Gastroesophageal sphincter (tissue), 3 donors: ENCODE results near the gene ANKRD13D.

Experiments used
- POLR2AphosphoS5 ChIP-seq: sonication (generic); formaldehyde crosslinking; IDR thresholded peaks from one replicate; pipeline ENCODE4 v1.6.1; 2017; ENCODE audit warnings: antibody characterized with exemption
- TF ChIP-seq, protein P1 (sequence below), 4 experiments: fragments of 200-600 bp in 2 of 4; fragments of 450-650 bp in 2 of 4; sonication (generic) in 1 of 4; IDR thresholded peaks; one replicate each; pipeline ENCODE4 v1.5.1; 2017 to 2019; ENCODE audit warnings: antibody characterized with exemption in 4 of 4, mild to moderate bottlenecking in 2 of 4, moderate library complexity in 2 of 4

DNA sequence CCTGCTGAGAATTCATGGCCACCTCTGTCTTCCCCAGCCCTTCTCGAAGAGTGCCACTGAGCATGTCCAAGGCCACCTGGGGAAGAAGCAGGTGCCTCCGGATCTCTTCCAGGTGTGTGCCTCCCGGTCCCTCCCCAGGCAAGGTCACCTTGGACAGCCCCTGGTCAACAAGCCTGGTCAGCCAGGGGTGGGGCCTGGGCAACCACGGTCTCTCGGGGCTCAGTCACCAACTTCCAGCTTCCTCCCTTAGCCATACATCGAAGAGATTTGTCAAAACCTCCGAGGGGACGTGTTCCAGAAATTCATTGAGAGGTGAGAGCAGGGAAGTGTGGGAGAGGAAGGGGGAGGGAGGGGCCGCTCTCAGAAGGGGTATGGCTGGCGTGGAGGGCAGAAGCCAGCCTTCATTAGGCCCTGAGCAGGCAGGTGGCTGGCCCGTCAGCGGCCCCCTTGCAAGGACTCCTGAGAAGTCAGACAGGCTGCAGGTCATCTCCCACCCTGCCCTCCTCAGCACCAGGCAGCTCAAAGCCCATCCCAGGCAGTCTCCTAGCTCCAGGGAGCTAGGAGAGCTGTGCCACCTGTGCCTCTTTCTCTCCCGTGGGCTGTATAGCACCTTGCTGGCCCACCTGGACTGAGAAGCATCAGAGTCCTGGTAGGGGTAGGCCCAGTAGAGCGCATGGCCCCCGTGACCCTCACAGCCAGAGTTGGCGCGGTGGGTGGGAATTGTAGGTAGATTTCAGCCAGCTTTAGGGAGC is 9.3 kb upstream of the ANKRD13D start:
- TF ChIP-seq, protein P1, sequence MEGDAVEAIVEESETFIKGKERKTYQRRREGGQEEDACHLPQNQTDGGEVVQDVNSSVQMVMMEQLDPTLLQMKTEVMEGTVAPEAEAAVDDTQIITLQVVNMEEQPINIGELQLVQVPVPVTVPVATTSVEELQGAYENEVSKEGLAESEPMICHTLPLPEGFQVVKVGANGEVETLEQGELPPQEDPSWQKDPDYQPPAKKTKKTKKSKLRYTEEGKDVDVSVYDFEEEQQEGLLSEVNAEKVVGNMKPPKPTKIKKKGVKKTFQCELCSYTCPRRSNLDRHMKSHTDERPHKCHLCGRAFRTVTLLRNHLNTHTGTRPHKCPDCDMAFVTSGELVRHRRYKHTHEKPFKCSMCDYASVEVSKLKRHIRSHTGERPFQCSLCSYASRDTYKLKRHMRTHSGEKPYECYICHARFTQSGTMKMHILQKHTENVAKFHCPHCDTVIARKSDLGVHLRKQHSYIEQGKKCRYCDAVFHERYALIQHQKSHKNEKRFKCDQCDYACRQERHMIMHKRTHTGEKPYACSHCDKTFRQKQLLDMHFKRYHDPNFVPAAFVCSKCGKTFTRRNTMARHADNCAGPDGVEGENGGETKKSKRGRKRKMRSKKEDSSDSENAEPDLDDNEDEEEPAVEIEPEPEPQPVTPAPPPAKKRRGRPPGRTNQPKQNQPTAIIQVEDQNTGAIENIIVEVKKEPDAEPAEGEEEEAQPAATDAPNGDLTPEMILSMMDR (IDR thresholded peaks at IDR 0.05) = no peak
- no peak for TF ChIP-seq POLR2AphosphoS5
